Measurements from ENCODE around the gene MYBL2.

GRCh38 chr20:43695571-43695970 is 28.7 kb downstream of the MYBL2 start:
- TF ChIP-seq CTCF (IDR thresholded peaks at IDR 0.05) (no peak), POLR2A (IDR thresholded peaks at IDR 0.05) (no peak)

All from adrenal gland (tissue), 5 donors.